ENCODE results near the gene HACD2. TPM values are rescaled to one million over a fixed set of nuclear protein-coding genes. Genes with fewer than 3 reads are reported as not detected.
A peak's percentile ranks its signal among the peaks of the same experiment; 100 is the strongest.

Gene HACD2
- total RNA-seq, 1 experiment from 2014 or later, result 43.0 TPM

- TF ChIP-seq CBX3 (IDR thresholded peaks at IDR 0.05; ENCODE audit: low read depth) (no peak), POLR2A (IDR thresholded peaks at IDR 0.05; ENCODE audit: borderline replicate concordance, extremely low read depth, insufficient read depth, insufficient read length) (no peak)
- no peak overlapping the region for H3K27ac ChIP-seq (ENCODE audit: low read depth, low read length)
- CTCF ChIA-PET, result interaction anchor here (2.5 kb wide), 1 partner anchor 10 kb away, joined by 9 read pairs; no protein-coding TSS in a partner anchor
These were observed 47.4 kb upstream of the HACD2 start for GRCh38 chr3:123632161-123632655.

GRCh38 chr3:123629747-123630047 is 44.8 kb upstream of the HACD2 start:
- Histone ChIP-seq H3K27ac (ENCODE audit: low read depth, low read length) (no peak overlapping the region), H3K4me1 (ENCODE audit: control insufficient read depth in 1 of 2, insufficient read depth in 2 of 2, low read length in 2 of 2) (no peaks in the 10 kb centered on the region), H3K27me3 (ENCODE audit: insufficient read depth, low read length) (no peaks in the 10 kb centered on the region), H3K4me2 (ENCODE audit: low read length) (no peak overlapping the region), H3K9me2 (ENCODE audit: insufficient read depth) (no peaks in the 10 kb centered on the region), H2AFZ (ENCODE audit: low read depth, low read length, poor library complexity, severe bottlenecking) (no peak overlapping the region), H4K20me1 (ENCODE audit: insufficient read depth) (no peaks in the 10 kb centered on the region), H3K79me2 (ENCODE audit: insufficient read depth, low read length) (no peaks in the 10 kb centered on the region), H3K4me3 (replicated peaks in 1 of 2; ENCODE audit: low read depth in 1 of 2, low read length in 2 of 2) (no peak overlapping the region), H3K9me3 (ENCODE audit: control insufficient read depth in 1 of 2, insufficient read depth in 1 of 2, low read depth in 1 of 2, low read length in 2 of 2) (no peaks in the 10 kb centered on the region), H3K36me3 (ENCODE audit: control insufficient read depth in 1 of 2, insufficient read depth in 2 of 2, low read length in 2 of 2) (no peaks in the 10 kb centered on the region), H3K9ac (ENCODE audit: low read length) (no peak overlapping the region)
- ChIA-PET CTCF (no interaction called here), POLR2A (no interaction called here), RAD21 (ENCODE audit: low non-redundant PET in 1 of 2, low total read pairs in 2 of 2, uncharacterized antibody in 2 of 2, unreplicated experiment in 2 of 2) (no interaction called here)
- DNase-seq (ENCODE audit: low read depth, low spot score) (no peak), ATAC-seq (peak; percentile 84)
- peak; percentile 34; the same call in 1 of the 2 replicates for TF ChIP-seq RAD21 (IDR thresholded peaks at IDR 0.05; ENCODE audit: low read depth)
- peak; percentile 19 to 41 (median 40); a peak in 4 of 6 replicates for TF ChIP-seq CTCF (IDR thresholded peaks at IDR 0.05 in 2 of 3, conservative IDR thresholded peaks at IDR 0.05 in 1 of 3; ENCODE audit: borderline replicate concordance in 1 of 3, insufficient read depth in 1 of 3, low read depth in 2 of 3, low read length in 2 of 3)
- TF ChIP-seq REST (IDR thresholded peaks at IDR 0.05; ENCODE audit: low read depth), result no peak
- no peak for TF ChIP-seq POLR2A (IDR thresholded peaks at IDR 0.05; ENCODE audit: borderline replicate concordance, extremely low read depth, insufficient read depth, insufficient read length)
- no TSS peak for BruUV-seq (replicated peaks)
- intact Hi-C loops (cut with micrococcal nuclease), result no loop called here

More at GRCh38 chr3:123632161-123632655, 47.4 kb upstream of the HACD2 start:
- Histone ChIP-seq H4K20me1 (ENCODE audit: insufficient read depth) (no peaks in the 10 kb centered on the region), H3K9me2 (ENCODE audit: insufficient read depth) (no peaks in the 10 kb centered on the region), H3K36me3 (ENCODE audit: control insufficient read depth in 1 of 2, insufficient read depth in 2 of 2, low read length in 2 of 2) (no peaks in the 10 kb centered on the region), H3K4me2 (ENCODE audit: low read length) (no peak overlapping the region), H3K27me3 (ENCODE audit: insufficient read depth, low read length) (no peaks in the 10 kb centered on the region), H3K9me3 (ENCODE audit: control insufficient read depth in 1 of 2, insufficient read depth in 1 of 2, low read depth in 1 of 2, low read length in 2 of 2) (no peaks in the 10 kb centered on the region), H2AFZ (ENCODE audit: low read depth, low read length, poor library complexity, severe bottlenecking) (no peak overlapping the region), H3K79me2 (ENCODE audit: insufficient read depth, low read length) (no peaks in the 10 kb centered on the region), H3K4me1 (ENCODE audit: control insufficient read depth in 1 of 2, insufficient read depth in 2 of 2, low read length in 2 of 2) (peaks cover 0 to 9% of the 10 kb centered on the region in 2 experiments; a peak in 2 of 4 replicates), H3K4me3 (replicated peaks in 1 of 2; ENCODE audit: low read depth in 1 of 2, low read length in 2 of 2) (no peak overlapping the region), H3K9ac (ENCODE audit: low read length) (no peak overlapping the region)
- no peak for ATAC-seq
- intact Hi-C loops (cut with micrococcal nuclease), result no loop called here
- BruUV-seq (replicated peaks), result no TSS peak
- no peak for DNase-seq (ENCODE audit: low read depth, low spot score)
- ChIA-PET POLR2A (no interaction called here), RAD21 (ENCODE audit: low non-redundant PET in 1 of 2, low total read pairs in 2 of 2, uncharacterized antibody in 2 of 2, unreplicated experiment in 2 of 2) (no interaction called here)

All from HCT116 (cell line).